Left forelimb (tissue), 1 donor: ENCODE data around the gene MEG3.

Experiments
- DNase-seq: peaks from one replicate; pipeline ENCODE4 v3.0.0-alpha.2; 2018; ENCODE audit warnings: low spot score

Gene MEG3

DNA sequence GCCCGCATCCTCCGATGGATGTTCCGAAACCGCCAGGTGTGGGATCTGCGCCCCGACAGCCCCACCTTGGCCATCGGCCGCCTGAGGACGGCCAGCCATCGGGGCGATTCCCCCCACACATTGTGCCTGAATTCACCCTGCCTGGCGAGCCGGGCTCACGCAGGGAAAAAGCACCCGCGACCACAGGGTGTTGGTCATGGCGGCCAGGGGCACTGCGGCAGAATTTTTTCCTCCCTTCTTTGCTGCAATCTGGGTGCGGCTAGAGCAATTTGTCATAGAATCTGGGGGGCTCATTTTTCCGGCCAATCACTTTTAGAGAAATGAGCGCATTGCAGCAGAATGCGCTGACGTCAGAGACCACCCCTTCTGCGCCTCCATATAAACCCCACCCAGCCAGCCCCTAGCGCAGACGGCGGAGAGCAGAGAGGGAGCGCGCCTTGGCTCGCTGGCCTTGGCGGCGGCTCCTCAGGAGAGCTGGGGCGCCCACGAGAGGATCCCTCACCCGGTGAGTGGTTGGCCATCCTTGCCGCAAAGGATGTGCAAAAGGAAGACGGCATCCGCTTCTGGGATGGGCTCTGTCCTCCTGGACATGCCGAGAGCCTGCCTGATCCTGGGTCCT, at the start of gene MEG3:
Gene MEG3 (plus strand): TSS at position 406 of the 619 bp plus-strand sequence.
- DNase-seq: peak; percentile 92

DNA sequence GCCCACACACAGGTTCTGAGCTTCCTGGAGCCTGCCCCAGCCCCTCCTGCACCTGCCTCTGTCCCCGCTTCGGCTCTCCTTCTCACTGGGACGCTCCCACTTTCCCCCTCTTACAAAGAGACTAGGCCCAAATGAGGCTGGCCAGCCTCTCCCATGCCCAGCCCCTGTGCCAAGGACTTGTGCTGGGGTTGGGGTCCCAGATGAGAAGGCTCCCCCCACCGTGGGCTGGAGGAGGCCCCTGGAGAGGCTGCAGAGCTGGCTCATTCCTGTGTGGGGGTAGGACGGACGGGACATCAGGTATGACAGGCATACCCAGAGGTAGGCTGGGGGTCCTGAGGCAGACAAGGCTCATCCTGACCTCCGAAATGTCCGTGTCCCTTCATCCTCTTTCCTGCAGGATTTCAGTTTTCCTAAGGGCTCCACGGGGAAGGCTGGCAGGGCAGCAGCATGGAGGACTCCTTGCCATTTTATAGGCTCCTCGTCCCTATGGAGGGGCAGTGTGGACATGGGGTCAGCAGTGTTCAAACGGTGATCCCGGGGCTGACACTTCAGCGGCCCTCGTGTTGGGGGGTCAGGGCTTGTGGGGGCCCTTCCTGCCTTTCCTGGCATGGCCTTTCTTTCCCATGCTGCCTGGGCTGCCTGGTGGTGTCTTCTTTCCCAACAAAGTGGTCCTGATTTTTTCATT, 49.1 kb upstream of the MEG3 start:
- DNase-seq: no peak

DNA sequence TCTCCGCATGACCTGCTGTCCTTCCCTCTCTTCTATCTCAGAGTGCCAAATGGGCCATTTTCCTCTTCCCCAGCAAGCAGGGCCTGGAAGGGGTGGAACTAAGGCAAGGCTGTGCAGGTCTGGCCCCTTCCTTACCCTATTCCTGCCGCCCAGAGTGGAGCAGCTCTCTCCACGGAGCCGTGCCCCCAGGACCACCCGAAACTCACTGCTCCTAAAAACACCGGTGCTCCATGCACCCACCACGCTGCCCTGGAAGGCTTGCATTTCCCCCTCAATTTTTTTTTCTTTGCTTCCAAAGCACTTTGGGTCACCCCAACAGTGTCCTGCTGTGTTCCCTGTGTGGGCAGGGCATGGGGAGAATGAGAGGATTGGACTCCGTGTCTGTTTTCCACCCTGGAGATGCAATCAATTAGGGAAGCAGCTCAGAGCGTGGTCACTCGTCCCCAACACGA, 48.5 kb upstream of the MEG3 start:
- DNase-seq: no peak

DNA sequence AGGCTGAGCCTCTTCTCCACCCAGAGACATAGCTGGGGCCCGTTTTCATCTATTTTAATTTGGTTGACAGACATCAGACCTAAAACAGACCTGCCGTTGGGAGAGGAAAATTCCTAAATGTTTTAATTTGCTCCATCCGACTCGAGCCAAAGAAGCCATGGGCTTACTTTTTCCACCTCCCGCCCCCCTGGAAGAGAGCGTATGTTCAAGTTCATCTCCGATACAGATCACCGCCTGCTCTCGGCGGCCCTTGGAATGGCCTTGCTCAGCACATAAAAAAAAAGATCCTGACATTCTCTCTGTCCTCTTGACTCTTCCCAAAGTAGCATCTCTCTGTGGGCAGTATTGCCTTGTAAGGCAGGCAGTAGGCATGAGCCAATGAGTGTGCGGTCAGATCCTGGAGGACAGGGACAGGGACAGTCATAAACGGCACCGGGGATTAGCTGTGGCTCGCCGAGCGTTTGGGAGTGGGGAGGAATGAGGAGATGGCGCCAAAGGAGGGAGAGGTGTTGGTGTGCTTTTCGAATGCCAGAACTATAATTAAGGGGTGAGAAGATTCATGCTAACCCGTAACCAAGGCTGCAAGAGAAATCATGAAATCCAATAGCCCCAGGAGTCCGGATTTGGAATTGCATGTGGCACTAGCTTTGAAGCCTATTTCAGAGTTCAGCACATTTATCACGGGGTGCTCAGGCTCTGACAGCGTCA, 47.9 kb upstream of the MEG3 start:
- DNase-seq: peak; percentile 67

DNA sequence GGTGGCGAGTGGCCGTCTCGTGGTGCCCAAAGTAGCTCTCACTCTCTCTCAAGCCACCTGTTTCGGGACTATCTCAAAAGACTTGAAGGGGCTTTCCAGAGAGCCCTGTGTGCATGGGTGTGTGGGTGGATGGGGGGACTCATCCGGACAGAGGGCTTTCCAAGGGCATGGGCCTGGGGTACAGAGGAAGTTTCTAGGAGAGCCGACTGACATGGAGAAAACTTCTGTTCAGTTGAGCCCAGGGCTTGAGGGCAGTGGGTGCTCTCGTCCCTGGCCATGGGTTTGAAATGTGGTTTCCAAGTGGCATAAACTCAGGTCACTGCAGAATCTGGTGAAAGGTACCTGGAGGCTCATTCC, 47.4 kb upstream of the MEG3 start:
- peak; percentile 66 for DNase-seq

DNA sequence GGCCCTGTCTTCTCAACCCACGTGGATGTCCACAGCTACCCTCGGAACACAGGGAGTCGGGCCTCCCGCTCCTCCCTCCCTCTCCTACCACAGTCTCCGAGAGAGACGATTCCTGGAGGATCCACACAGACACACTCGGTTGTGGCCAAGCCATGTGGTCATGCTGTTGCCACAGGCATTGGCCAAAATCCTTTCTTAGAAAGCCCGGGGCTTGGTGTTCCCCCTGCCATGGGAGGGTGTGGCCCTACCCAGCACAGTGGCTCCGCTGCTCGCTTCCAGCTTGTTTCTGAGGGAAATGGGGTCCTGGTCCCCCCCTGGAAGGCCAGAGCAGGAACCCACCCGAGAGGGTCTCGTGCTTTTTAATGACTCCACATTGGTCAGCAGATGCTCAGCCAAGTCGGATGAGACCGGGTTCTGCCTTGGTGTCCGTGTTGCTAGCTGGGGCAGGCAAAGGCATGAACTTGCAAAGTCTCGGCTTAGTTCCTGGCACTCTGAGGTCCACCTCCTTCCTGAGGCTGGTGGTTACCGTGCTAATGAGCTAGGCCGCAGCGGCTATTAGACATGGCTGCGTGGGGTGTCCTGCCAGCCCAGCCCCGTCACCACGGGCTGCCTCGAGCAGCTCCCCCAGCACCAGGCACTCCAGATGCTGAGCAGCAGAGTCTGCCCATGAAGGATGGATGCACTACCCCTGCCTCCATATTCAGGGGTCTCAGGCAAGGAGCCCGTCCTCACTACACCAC, 46.8 kb upstream of the MEG3 start:
- no peak for DNase-seq

DNA sequence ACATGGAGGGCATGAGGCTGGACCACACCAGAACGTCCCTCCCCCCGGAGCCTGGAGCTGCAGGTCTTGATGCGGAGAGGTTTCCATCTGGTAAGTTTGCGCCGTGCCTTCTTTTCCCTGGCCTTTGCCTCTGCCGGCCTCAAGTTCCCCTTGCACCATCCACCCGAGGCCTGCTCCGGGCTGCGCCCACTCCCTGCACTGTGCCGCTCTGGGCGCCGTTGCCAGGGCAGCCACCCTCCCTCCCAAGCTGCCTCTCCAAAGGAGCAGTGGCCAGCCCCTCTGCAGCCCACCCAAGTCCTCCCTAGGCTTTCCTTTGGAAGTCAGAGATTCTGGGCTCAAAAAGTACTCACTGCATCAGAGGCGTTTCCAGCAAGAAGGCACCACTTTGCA, 46.2 kb upstream of the MEG3 start:
- DNase-seq: no peak

DNA sequence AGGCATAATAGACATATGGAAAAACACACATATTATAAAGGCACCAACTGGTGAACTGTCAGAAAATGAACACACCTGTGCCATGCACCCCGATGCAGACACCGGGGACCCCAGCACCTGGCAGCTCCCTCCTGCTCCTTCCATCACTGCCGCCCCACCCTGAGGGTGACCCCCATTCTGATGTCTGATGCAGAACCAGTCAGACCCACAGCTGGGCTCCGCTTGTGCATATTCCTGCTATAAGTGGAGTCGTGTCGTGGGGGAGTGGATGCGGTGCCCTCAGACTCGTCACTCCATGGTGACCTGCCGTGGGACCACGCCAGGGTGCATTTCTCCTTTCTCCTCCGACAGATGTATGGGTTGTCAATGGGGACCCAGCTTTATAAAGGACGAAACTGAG, 45.7 kb upstream of the MEG3 start:
- no peak for DNase-seq

DNA sequence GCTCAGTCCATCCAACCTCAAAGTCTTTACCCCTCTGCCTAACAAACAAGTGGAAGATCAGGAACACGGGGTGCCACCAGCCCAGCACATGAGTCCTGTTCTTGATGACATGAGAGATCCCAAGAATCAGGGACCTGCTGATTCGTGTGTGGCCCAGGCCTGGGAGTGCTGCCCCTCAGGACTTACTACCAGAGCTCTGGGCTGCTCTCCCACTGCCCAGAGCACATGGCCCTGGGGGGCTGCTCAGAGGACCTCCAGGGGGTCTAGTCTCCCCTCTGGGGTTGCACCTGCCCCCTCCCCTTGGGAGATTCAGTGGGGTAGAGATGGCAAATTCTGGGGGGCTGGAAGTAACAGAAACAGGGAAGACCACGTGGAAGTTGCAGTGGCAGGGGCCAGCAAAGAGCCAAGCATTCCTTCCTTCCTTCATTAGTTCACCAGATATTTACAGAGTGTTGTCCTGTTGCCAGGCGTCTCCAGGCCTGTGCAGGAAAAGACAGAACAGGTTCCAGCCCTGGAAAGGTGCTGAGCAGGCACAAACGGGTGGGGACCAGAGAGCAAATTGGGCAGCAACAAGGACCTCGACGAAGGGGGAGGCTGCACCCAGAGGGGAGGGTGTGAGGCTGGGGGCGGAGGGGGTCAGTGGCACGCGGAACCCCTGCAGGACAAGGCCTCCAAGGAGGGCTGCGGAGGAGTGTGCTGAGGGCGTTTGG, 45.1 kb upstream of the MEG3 start:
- no peak for DNase-seq

DNA sequence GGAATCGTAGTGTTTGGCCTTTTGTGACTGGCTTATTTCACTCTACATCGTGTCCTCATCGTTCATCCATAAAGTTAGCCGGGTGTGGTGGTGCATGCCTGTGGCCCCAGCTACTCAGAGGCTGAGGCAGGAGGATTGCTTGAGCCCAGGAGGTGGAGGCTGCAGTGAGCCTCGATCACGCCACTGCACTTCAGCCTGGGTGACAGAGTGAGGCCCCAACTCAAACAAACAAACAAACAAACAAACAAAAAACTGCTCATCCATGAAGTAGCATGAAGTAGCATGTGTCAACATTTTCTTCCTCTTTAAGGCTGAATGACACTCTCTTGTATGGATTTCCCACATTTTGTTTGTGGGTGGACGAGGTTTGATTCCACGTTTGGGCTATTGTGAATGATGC, 44.0 kb upstream of the MEG3 start:
- peak; percentile 23 for DNase-seq

DNA sequence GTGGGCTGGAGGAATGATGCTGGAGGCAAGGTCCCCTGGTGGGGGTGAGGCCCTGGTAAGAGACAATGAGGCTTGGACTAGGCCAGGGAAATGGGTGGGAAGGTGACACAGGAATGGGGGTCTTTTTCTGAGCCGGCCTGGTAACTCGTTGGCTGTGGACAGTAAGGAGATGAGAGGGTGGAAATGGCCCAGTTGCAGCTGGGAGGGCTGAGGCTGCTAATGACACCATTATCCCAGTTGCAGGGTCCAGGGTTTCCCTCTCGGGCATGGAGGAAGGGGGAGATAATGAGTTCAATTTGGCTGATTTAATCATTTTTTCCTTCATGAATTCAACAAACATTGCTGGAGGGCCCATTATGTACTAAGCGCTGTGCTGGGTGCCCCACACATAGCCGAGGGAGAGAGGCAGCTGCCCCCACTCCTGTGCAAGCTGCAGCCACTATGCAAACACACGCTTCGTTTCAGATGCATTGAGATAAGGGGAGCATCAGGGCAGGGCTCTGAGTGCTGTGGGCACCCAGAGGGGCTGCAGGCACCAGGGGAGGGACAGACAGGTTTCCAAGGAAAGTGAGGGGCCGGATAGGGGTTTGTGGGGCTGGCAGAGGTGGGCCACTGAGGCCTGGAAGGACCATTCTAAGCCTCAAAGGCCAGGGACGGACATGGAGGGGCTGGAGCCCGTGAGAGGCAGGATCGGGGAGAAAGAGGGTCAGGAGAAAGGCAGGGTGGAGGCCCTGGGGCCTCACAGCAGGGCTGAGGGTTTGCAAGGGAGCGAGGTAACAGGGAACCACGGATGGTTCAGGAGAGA, 43.2 kb upstream of the MEG3 start:
- peak; percentile 42 for DNase-seq

DNA sequence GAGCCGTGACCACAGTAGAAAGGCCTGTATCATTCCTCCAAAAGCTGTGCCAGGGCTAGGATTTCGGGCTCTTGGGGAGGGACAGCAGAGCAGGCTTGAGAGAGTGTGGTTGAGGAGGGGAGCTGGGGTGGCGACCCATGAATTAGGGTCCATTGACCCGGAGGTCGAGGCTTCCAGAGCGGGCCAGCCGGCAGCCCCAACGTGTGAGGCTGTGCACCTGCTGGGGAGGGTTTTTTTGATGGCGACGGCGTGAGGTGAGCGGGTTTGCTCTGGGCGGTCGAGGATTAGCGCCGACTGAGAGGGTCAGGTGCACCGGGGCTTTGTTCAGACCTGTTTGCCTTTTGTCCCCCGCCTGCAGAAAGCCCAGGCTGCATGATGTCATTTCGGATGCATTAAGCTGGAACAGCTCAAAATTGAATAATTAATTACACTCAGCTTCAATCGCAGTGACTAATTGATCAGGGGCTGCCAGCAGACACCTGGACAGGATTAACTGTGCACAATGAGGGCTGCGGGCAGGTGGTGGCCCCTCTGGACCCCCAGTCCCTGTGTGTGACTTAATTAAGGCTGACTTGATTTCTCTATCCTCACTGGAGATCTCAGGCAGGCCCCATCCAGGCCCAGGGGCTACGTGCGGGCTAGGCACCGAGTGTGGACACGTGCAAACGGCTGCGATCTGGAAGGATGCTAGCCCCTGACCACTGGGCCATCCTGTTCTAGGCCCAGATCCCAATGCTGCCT, 42.1 kb upstream of the MEG3 start:
- DNase-seq: peak; percentile 31

DNA sequence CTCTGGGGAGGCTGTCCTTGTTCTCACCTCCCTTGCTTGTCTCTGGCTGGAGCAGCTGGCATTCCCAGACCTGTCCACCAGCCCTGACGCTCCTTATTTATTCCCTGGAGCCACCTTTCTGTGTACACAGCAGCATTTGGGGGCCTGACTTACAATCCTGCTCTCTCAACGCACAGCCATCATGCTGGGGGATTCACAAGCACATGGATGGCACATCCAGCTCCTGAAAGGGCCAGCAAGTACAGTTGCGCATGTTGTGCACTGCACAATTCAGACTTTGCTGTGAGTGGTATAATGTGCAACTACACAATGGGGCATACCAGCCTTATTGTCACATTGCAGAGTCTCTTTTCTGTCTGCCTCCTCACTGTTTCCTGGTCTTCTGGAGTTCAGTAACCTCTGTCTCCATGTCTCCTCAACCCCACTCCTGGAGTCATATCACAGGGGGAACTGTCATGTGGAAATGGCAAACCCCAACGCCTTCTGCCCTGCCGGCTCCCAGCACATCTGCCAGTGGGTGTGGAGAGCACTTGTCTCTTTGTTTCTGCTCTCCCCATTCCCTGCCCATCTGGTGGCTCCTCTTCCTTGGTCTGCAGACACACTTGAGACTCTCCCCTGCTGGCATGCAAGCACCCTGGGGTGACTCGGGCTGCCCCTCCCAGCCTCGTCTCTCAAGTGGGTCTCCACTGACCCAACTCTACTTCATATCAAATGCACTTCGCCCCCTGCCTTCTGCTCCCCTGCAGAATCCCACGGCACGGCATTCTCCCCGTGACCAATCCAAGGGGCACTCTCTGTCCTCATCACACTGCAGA, 41.2 kb upstream of the MEG3 start:
- DNase-seq: peak; percentile 41

DNA sequence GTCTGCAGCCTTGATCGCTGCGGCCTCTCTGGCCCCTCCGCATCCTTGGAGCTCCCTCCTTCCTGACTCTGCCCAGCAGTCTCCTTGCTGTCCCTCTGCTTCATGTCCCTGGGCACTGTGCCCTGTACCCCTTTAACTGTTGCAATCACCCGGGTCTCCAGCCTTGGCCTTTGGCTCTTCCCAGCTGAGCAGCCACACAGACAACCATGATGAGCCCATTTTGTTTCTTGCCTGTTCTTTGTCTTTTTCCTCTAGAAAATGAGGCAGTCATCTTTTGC, 40.6 kb upstream of the MEG3 start:
- peak; percentile 12 for DNase-seq

DNA sequence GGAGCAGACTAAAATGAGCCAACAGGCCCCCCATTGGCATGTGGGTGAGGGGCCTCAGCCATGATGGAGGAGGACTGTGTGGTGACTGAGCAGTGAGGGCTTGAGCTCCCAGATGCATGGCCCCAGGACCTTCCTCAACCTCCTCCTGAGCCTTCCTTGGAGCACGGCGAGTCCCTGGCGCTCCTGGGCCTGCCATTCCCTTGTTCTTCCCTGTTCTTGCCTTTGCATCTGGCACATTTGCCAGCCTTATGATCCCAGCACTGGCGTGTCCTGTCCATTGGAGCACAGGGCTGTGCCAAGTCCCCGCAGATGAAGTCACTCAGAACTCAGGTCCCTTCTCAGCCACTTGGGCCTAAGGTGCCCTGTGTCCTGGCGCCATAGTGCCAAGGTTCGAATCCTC, 40.3 kb upstream of the MEG3 start:
- peak; percentile 56 for DNase-seq

DNA sequence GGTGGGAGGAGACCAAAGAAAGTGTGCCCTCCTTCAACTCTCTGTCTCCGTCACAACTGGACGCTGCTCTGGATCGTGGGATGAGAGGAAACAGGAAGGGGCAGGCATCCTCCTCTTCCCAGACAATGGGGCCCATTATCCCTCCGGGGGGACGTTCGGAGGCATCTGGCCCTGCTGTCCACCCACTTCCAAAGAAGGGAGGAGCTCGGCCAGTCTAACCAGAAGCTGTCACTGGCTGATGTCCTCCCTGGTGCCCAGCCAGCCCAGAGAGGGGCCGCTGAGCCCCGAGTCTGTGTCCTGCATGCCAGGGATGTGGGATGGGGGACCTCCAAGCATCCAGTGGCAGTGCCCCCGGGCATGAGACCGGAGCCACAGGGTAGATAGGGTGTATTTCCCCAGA, 39.8 kb upstream of the MEG3 start:
- no peak for DNase-seq

DNA sequence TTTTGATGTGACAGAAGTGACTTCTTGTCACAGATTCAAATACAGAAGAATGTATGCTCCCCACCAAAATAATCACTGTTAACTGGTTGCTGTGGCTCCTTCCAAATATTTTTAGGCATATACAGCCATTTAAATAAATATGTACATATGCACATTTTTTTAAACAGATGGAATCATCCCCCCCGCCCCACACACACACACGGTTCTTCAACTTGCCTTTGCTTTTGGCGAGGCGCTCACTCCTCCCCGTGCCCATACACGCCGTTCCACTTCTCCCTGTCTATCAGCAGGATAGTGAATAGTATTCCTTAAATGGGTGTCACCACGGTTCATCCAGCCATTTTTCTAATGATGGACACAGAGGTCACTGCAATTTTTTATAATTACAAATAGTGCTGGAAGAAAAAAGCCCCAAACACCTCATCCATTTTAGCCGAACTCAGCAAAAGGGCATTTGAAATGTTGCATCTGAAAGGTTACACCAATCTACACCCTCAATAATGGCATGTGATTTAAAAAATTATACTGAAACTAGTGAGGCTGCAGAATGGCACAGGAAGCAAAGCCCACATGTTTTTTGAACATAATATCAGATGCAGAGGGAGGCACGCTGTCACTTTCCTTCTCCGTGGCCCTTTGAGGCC, 39.2 kb upstream of the MEG3 start:
- DNase-seq: no peak

DNA sequence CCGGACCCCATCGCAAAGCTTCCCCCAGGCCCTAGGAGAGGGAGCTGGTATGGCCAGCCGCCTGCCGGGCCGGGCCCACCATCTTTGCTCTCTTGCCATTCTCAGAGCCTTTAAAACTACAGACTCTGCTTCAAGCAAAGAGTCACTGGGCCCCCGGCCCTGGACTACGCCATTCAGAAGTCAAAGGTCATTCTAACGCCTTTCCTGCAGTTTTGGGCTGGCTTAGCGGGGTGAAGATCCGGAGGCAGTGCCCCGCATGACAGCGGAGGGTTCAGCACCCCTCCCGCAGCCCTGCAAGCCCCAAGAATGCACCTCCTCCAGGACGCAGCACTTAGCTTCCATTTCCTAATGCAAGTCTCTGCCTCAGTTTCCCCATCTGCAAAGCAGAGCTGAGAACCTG, 38.3 kb upstream of the MEG3 start:
- DNase-seq: no peak

DNA sequence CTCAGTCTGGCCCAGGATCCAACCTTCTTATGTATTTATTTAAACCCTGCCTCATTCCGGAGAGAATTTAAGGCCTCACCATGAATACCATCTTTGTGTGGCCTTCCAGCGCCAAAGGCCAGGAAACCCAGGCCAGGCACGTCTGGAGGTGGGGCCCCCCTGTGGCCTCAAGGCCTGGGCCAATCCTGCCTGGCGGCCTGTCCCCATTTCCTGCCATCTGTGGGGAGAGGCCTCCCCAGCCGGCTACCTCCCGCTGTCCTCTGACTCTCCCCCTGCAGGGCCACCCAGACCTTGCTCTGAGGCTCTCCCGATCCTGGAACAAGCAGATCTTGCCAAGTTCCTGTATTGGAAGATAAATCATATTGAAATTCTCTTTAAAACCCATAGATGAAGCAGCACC, 37.4 kb upstream of the MEG3 start:
- no peak for DNase-seq
